Measurements from ENCODE around the gene ABLIM1.

Gene ABLIM1

DNA sequence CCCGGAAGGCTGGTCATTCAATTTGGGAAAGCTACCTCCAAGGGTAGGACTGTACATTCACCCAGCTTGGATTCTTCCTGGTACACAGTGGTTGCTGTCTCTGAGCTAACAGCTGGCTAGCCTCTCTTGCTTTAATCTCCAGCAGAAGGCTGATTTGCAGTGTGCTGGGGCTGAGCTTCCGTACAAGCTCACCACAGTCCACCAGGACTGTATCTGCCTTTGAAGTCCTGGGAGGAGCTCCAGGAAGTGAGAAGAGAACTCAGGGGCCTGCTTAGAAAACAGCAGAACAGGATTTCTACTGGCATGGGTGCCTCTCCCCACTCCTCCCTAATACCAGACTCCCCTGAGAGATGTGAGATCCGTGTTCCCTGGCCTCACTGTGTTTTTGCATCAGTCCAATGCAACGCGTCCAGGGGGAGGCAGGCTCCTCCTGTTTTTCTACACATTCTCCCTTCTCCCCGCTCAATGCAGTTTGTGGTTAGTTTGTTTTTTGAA lies 260.4 kb downstream of the ABLIM1 start:
- no peak overlapping the region for H3K27ac ChIP-seq
- TF ChIP-seq, protein P1, sequence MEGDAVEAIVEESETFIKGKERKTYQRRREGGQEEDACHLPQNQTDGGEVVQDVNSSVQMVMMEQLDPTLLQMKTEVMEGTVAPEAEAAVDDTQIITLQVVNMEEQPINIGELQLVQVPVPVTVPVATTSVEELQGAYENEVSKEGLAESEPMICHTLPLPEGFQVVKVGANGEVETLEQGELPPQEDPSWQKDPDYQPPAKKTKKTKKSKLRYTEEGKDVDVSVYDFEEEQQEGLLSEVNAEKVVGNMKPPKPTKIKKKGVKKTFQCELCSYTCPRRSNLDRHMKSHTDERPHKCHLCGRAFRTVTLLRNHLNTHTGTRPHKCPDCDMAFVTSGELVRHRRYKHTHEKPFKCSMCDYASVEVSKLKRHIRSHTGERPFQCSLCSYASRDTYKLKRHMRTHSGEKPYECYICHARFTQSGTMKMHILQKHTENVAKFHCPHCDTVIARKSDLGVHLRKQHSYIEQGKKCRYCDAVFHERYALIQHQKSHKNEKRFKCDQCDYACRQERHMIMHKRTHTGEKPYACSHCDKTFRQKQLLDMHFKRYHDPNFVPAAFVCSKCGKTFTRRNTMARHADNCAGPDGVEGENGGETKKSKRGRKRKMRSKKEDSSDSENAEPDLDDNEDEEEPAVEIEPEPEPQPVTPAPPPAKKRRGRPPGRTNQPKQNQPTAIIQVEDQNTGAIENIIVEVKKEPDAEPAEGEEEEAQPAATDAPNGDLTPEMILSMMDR (IDR thresholded peaks at IDR 0.05): no peak
- no peak for TF ChIP-seq ZFX (IDR thresholded peaks at IDR 0.05; ENCODE audit: borderline replicate concordance)

DNA sequence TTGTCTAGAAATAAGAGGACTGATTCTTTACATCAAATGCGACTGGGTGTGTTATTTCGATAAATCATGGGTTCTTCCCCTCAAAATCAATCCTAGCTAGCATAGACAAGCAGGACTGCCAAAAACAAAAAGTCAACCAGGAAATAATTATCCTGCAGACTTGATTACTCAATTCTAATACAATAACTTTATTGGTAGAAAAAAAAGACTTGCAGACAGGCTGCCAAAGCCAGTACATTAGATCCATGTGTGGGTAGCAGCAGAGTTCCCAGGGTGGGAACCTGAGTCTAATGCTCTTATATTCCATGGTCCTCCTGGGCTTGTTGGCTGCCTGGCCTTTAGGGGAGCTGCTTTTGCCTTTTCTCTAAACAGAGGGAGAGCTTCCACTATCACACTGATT lies 261.6 kb downstream of the ABLIM1 start:
- H3K27ac ChIP-seq: no peak overlapping the region
- TF ChIP-seq ZFX (IDR thresholded peaks at IDR 0.05; ENCODE audit: borderline replicate concordance): no peak
- TF ChIP-seq, protein P1 (IDR thresholded peaks at IDR 0.05): no peak

DNA sequence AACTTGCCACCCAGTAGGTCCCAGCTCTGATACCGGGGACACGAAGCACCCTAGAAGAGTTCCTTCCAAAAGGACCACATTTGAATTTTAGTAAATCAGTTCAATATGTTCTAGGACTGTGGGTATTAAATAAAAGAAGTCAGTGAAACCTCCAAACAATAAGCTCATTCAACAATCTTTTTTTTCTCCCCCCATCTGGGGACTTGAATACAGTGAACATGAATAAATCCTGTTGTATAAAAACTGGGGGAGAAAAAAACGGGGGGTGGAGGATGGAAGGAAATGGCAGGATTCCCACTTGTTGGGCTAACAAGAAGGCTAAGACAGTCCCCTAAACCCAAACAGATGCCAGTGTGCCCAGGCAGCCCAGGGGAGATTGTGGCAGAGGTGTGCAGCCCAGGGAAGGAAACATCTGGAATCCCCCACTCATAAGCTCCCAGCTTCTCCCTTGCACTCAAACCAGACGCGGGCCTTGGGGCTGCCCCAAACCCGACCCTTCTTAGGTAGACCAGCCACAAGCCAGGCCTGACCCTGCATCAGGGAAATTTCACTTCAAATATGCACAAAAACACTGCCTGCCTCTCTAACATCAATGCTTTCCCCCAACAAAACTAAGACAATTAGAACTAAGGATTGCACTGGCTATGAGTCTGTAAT lies 262.6 kb downstream of the ABLIM1 start:
- H3K27ac ChIP-seq: no peak overlapping the region
- no peak for TF ChIP-seq ZFX (IDR thresholded peaks at IDR 0.05; ENCODE audit: borderline replicate concordance)
- TF ChIP-seq, protein P1 (IDR thresholded peaks at IDR 0.05): no peak

DNA sequence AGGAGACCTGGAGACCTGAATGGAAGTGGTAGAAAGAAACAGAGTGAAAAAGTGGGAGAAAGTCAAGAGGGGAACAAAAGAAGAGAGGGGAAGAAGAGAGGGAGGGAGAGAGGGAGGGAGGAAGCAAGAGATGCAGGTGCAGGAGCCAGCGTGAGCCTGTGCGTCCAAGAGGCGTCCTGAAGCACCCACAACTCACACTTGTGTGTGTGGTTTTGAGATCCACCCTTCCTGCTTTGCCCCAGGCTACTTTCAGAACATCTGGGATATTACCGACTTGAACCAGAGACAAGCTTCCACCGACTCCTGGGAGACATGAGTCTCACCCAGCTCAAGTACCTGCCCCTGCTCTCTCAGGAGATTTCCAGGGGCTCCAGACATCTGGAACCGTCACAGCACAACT lies 263.5 kb downstream of the ABLIM1 start:
- H3K27ac ChIP-seq: no peak overlapping the region
- TF ChIP-seq ZFX (IDR thresholded peaks at IDR 0.05; ENCODE audit: borderline replicate concordance): no peak
- TF ChIP-seq, protein P1 (IDR thresholded peaks at IDR 0.05): no peak

DNA sequence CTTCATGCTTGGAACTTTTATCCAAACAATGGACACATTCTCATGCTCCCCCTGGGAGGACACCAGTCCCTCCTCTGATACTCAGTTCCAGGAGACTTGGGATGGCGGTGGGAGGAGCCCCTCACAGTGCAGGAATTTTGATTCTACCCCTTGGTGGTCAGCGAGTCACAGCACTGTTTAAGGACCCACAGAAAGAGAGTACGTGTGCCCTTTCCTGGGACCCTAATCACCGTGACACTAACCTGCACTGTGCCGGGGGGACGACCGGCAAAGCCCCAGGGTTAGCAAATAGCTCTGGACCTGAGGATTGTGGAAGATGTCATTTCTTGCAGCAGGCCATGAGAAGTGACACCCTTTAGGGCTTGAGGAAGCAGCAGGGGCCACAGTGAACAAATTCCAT lies 264.2 kb downstream of the ABLIM1 start:
- TF ChIP-seq ZFX (IDR thresholded peaks at IDR 0.05; ENCODE audit: borderline replicate concordance): no peak
- TF ChIP-seq, protein P1 (IDR thresholded peaks at IDR 0.05): no peak
- H3K27ac ChIP-seq: no peak overlapping the region

DNA sequence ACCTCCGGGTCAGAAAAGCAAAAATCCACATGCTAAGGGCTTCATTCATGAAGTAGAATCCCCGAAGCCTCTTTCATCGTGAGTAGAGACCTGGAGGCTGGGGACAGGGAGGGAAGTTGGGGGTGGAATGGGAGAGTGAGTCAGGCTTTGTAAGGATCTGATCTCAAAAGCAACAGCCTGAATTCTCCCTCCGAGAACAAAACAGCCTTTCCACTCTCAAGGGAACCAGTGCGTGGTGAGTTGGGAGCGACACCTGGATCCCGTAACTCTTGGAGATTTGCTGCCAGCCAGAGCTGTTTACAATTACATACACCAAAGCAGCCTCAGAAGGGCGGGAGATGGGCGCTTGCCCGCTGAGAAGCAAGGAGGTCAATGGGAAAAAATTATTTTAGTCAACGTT lies 264.6 kb downstream of the ABLIM1 start:
- no peak overlapping the region for H3K27ac ChIP-seq

More for the DNA sequence above, 264.6 kb downstream of the ABLIM1 start:
- TF ChIP-seq ZFX (IDR thresholded peaks at IDR 0.05; ENCODE audit: borderline replicate concordance): no peak
- TF ChIP-seq, protein P1 (IDR thresholded peaks at IDR 0.05): no peak

Measured in 22Rv1 (cell line).